ENCODE results near the gene CD47.

DNA sequence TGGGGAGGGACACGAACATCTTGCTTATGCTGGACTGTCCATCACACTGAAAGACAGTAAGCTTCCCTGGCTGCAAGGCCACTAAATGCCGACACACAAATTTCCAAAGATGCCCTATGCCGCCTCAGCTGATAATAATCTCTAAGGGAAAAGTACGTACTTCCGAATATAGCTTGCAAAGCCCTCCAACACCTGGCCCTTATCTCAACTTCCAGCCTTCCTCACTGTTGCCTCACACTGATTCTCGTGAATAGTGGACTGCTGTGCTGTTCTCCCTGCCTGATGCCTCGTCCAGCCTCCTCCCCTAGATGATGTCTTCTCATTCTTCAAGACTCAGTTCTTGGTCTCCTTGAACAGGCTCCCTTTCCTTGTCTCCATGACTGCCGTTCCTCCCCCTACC is 72.3 kb downstream of the CD47 start:
- no peak for TF ChIP-seq POLR2AphosphoS5 (IDR thresholded peaks at IDR 0.05)
- TF ChIP-seq, protein P1, sequence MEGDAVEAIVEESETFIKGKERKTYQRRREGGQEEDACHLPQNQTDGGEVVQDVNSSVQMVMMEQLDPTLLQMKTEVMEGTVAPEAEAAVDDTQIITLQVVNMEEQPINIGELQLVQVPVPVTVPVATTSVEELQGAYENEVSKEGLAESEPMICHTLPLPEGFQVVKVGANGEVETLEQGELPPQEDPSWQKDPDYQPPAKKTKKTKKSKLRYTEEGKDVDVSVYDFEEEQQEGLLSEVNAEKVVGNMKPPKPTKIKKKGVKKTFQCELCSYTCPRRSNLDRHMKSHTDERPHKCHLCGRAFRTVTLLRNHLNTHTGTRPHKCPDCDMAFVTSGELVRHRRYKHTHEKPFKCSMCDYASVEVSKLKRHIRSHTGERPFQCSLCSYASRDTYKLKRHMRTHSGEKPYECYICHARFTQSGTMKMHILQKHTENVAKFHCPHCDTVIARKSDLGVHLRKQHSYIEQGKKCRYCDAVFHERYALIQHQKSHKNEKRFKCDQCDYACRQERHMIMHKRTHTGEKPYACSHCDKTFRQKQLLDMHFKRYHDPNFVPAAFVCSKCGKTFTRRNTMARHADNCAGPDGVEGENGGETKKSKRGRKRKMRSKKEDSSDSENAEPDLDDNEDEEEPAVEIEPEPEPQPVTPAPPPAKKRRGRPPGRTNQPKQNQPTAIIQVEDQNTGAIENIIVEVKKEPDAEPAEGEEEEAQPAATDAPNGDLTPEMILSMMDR (IDR thresholded peaks at IDR 0.05) = no peak
- no peak for TF ChIP-seq EP300 (IDR thresholded peaks at IDR 0.05)
- TF ChIP-seq POLR2A (IDR thresholded peaks at IDR 0.05) = no peak

Measured in stomach (tissue), 4 donors.